HG02840 (cell line): ENCODE data around the gene HES5.
A peak's percentile ranks its signal among the peaks of the same experiment; 100 is the strongest.

Experiments used
- ATAC-seq: cut with Tn5 transposase; IDR thresholded peaks from one replicate; pipeline ENCODE4 v1.9.1; 2021; ENCODE audit warnings: mild to moderate bottlenecking, moderate library complexity, moderate number of reproducible peaks; ENCODE audit not compliant: unreplicated experiment, low FRiP score

Gene HES5

GRCh38 chr1:2547210-2548067, 17.4 kb upstream of the HES5 start:
- no peak for ATAC-seq

GRCh38 chr1:2546515-2547209, 16.6 kb upstream of the HES5 start:
- ATAC-seq: peak; percentile 29

GRCh38 chr1:2545754-2546514, 15.9 kb upstream of the HES5 start:
- ATAC-seq: peak; percentile 33

- no peak for ATAC-seq
Measured at GRCh38 chr1:2544875-2545640, 15.0 kb upstream of the HES5 start.

GRCh38 chr1:2544093-2544874, 14.2 kb upstream of the HES5 start:
- no peak for ATAC-seq

GRCh38 chr1:2543543-2544092, 13.6 kb upstream of the HES5 start:
- no peak for ATAC-seq

- ATAC-seq: no peak
Measured at GRCh38 chr1:2542246-2542915, 12.3 kb upstream of the HES5 start.

GRCh38 chr1:2541619-2542245, 11.7 kb upstream of the HES5 start:
- no peak for ATAC-seq

GRCh38 chr1:2540816-2541492, 10.9 kb upstream of the HES5 start:
- ATAC-seq: no peak

- no peak for ATAC-seq
Measured at GRCh38 chr1:2539312-2539907, 9.3 kb upstream of the HES5 start.

GRCh38 chr1:2538872-2539271, 8.8 kb upstream of the HES5 start:
- no peak for ATAC-seq

GRCh38 chr1:2538376-2538775, 8.3 kb upstream of the HES5 start:
- no peak for ATAC-seq

- no peak for ATAC-seq
Measured at GRCh38 chr1:2537784-2538115, 7.7 kb upstream of the HES5 start.

GRCh38 chr1:2535981-2536380, 5.9 kb upstream of the HES5 start:
- ATAC-seq: no peak

GRCh38 chr1:2535455-2535854, 5.4 kb upstream of the HES5 start:
- no peak for ATAC-seq

- no peak for ATAC-seq
Measured at GRCh38 chr1:2534687-2535441, 4.8 kb upstream of the HES5 start.

GRCh38 chr1:2534315-2534686, 4.2 kb upstream of the HES5 start:
- ATAC-seq: no peak
